Measurements from ENCODE around the gene AP1M2.
"Not testable (repeated sequence)": the region's sequence is repeated elsewhere in the genome, so short reads cannot be mapped to it uniquely, and the experiment has no call there.

The AP1M2 gene

DNA sequence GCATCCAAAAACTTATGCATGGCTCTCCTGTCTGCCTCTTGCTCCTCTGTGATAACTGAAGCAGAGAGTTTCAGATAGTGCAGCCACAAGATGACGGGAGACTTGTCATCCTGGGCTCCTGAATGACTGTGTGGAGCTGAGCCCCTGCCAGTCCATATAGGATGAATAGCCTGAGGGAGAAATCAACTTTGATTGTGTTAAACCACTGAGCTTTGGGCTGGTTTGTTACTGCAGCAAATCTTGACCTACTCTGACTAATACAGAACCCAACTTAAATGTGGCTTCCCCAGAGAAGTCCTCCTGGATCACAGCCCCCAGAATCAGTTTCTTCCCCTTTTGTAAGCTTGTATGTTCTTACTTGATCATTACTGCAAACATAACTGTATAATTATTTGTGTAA is 54.7 kb downstream of the AP1M2 start:
- TF ChIP-seq, protein P1, sequence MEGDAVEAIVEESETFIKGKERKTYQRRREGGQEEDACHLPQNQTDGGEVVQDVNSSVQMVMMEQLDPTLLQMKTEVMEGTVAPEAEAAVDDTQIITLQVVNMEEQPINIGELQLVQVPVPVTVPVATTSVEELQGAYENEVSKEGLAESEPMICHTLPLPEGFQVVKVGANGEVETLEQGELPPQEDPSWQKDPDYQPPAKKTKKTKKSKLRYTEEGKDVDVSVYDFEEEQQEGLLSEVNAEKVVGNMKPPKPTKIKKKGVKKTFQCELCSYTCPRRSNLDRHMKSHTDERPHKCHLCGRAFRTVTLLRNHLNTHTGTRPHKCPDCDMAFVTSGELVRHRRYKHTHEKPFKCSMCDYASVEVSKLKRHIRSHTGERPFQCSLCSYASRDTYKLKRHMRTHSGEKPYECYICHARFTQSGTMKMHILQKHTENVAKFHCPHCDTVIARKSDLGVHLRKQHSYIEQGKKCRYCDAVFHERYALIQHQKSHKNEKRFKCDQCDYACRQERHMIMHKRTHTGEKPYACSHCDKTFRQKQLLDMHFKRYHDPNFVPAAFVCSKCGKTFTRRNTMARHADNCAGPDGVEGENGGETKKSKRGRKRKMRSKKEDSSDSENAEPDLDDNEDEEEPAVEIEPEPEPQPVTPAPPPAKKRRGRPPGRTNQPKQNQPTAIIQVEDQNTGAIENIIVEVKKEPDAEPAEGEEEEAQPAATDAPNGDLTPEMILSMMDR (IDR thresholded peaks at IDR 0.05; ENCODE audit: insufficient read depth, low read length, poor library complexity, severe bottlenecking) = no peak
- no peak for TF ChIP-seq EZH2phosphoT487 (conservative IDR thresholded peaks at IDR 0.05; ENCODE audit: low read length)
- no peak overlapping the region for H3K4me3 ChIP-seq (ENCODE audit: insufficient read depth, low read length, poor library complexity, severe bottlenecking)
- H3K27me3 ChIP-seq (ENCODE audit: low read length) = no peaks in the 10 kb centered on the region
- no peaks in the 10 kb centered on the region for H3F3A ChIP-seq (ENCODE audit: insufficient read depth)
- no peaks in the 10 kb centered on the region for H3K79me2 ChIP-seq (ENCODE audit: insufficient read depth, low read length)
- H3K9ac ChIP-seq (ENCODE audit: low read length) = no peak overlapping the region
- H3K9me2 ChIP-seq (replicated peaks; ENCODE audit: insufficient read depth, low read length) = no peaks in the 10 kb centered on the region
- H3K27ac ChIP-seq (ENCODE audit: low read depth, low read length) = no peak overlapping the region
- H2AFZ ChIP-seq (ENCODE audit: low read depth, low read length, severe bottlenecking) = no peak overlapping the region
- no peak overlapping the region for H3K4me2 ChIP-seq (ENCODE audit: low read depth, low read length, poor library complexity, severe bottlenecking)
- no peaks in the 10 kb centered on the region for H4K20me1 ChIP-seq (ENCODE audit: low read depth, low read length)
- no peaks in the 10 kb centered on the region for H3K9me3 ChIP-seq (ENCODE audit: insufficient read depth, low read length)
- H3K36me3 ChIP-seq (ENCODE audit: low read length) = no peaks in the 10 kb centered on the region

DNA sequence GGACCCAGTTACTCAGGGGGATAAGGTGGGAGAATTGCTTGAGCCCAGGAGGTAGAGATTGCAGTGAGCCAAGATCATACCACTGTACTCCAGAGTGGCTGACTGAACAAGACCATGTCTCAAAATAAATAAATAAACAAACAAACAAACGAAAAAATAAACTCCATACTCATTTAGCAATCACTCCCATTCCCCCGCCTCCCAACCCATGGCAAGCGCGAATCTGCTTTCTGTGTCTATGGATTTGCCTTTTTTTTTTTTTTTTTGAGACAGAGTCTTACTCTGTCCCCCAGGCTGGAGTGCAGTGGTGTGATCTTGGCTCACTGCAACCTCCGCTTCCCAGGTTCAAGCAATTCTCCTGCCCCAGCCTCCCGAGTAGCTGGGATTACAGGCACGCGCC is 60.2 kb downstream of the AP1M2 start:
- H3K36me3 ChIP-seq (ENCODE audit: low read length); H3K4me2 ChIP-seq (ENCODE audit: low read depth, low read length, poor library complexity, severe bottlenecking); H4K20me1 ChIP-seq (ENCODE audit: low read depth, low read length); H2AFZ ChIP-seq (ENCODE audit: low read depth, low read length, severe bottlenecking); H3F3A ChIP-seq (ENCODE audit: insufficient read depth); H3K9me3 ChIP-seq (ENCODE audit: insufficient read depth, low read length); H3K9me2 ChIP-seq (replicated peaks; ENCODE audit: insufficient read depth, low read length); H3K27ac ChIP-seq (ENCODE audit: low read depth, low read length); H3K9ac ChIP-seq (ENCODE audit: low read length); H3K4me3 ChIP-seq (ENCODE audit: insufficient read depth, low read length, poor library complexity, severe bottlenecking); H3K79me2 ChIP-seq (ENCODE audit: insufficient read depth, low read length); H3K27me3 ChIP-seq (ENCODE audit: low read length): not testable (repeated sequence)

DNA sequence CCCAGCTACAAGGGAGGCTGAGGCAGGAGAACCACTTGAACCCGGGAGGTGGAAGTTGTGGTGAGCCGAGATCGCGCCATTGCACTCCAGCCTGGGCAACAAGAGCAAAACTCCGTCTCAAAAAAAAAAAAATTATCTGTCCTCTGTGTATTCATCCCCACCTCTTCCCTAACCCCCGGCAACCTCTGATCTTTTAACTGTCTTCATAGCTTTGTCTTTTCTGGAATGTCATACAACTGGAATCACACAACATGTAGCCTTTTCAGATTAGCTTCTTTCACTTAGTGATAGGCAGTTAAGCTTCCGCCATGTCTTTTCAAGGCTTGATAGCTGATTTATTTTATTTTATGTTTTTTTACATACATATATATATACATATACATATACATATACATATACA is 61.5 kb downstream of the AP1M2 start:
- Histone ChIP-seq H3K79me2 (ENCODE audit: insufficient read depth, low read length) (no peaks in the 10 kb centered on the region), H3K4me2 (ENCODE audit: low read depth, low read length, poor library complexity, severe bottlenecking) (no peak overlapping the region), H2AFZ (ENCODE audit: low read depth, low read length, severe bottlenecking) (no peak overlapping the region), H3K27ac (ENCODE audit: low read depth, low read length) (no peak overlapping the region), H3F3A (ENCODE audit: insufficient read depth) (no peaks in the 10 kb centered on the region), H3K27me3 (ENCODE audit: low read length) (no peaks in the 10 kb centered on the region), H4K20me1 (ENCODE audit: low read depth, low read length) (no peaks in the 10 kb centered on the region), H3K9me3 (ENCODE audit: insufficient read depth, low read length) (no peaks in the 10 kb centered on the region), H3K9ac (ENCODE audit: low read length) (no peak overlapping the region), H3K4me3 (ENCODE audit: insufficient read depth, low read length, poor library complexity, severe bottlenecking) (no peak overlapping the region), H3K9me2 (replicated peaks; ENCODE audit: insufficient read depth, low read length) (no peaks in the 10 kb centered on the region), H3K36me3 (ENCODE audit: low read length) (no peaks in the 10 kb centered on the region)
- TF ChIP-seq, protein P1 (IDR thresholded peaks at IDR 0.05; ENCODE audit: insufficient read depth, low read length, poor library complexity, severe bottlenecking) = no peak
- TF ChIP-seq EZH2phosphoT487 (conservative IDR thresholded peaks at IDR 0.05; ENCODE audit: low read length) = no peak

DNA sequence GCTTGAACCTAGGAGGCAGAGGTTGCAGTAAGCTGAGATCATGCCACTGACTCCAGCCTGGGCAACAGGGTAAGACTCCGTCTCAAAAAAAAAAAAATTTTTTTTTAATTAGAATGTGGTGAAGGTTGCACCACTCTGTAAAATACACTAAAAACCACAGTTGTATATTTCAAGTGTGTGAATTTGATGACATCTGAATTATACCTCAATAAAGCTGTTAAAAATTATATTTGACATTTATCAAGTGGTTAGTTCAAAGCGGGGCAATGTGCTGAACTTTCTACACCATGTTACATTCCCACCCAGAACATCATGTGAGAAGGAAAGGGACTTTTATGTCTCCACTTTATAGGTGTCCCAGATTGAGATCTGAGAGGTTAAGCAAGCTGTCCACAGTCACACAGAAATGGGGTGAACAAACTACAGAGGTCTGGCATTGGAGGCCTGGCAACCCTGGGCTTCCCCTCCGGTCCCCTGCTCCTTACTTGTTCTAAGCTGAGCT is 63.9 kb downstream of the AP1M2 start:
- no peaks in the 10 kb centered on the region for H3K79me2 ChIP-seq (ENCODE audit: insufficient read depth, low read length)

More for the DNA sequence above, 63.9 kb downstream of the AP1M2 start:
- Histone ChIP-seq H3K9ac (ENCODE audit: low read length) (no peak overlapping the region), H3K4me3 (ENCODE audit: insufficient read depth, low read length, poor library complexity, severe bottlenecking) (no peak overlapping the region), H3K9me3 (ENCODE audit: insufficient read depth, low read length) (no peaks in the 10 kb centered on the region), H2AFZ (ENCODE audit: low read depth, low read length, severe bottlenecking) (no peak overlapping the region), H3K36me3 (ENCODE audit: low read length) (no peaks in the 10 kb centered on the region), H3K4me2 (ENCODE audit: low read depth, low read length, poor library complexity, severe bottlenecking) (no peak overlapping the region), H3K27me3 (ENCODE audit: low read length) (no peaks in the 10 kb centered on the region), H4K20me1 (ENCODE audit: low read depth, low read length) (no peaks in the 10 kb centered on the region), H3K9me2 (replicated peaks; ENCODE audit: insufficient read depth, low read length) (no peaks in the 10 kb centered on the region), H3F3A (ENCODE audit: insufficient read depth) (no peaks in the 10 kb centered on the region), H3K27ac (ENCODE audit: low read depth, low read length) (no peak overlapping the region)
- TF ChIP-seq, protein P1 (IDR thresholded peaks at IDR 0.05; ENCODE audit: insufficient read depth, low read length, poor library complexity, severe bottlenecking) = no peak
- TF ChIP-seq EZH2phosphoT487 (conservative IDR thresholded peaks at IDR 0.05; ENCODE audit: low read length) = no peak

All from SU-DHL-6 (cell line).